Gastroesophageal sphincter (tissue), 4 donors: Measurements from ENCODE around the gene SOX5. TPM values are rescaled to one million over a fixed set of nuclear protein-coding genes. Genes with fewer than 3 reads are reported as not detected.

Experiments used
- ATAC-seq: fragments of 150-250 bp; one replicate; pipeline ENCODE4 v1.9.1; 2016; ENCODE audit warnings: mild to moderate bottlenecking, moderate library complexity
- H3K27ac ChIP-seq, 4 donors: fragments of 200-600 bp; sonication (generic) in 3 of 4; 1 replicate in 3 of 4; 2 replicates in 1 of 4; pipeline ENCODE4 v1.5.1; 2016 to 2019
- H3K27me3 ChIP-seq: fragments of 200-600 bp; sonication (generic); one replicate; pipeline ENCODE4 v1.5.1; 2019
- H3K36me3 ChIP-seq, 2 donors: fragments of 200-600 bp; sonication (generic); one replicate each; pipeline ENCODE4 v1.5.1; 2019; ENCODE audit warnings: control low read depth in 1 of 2
- H3K4me1 ChIP-seq, 3 donors: fragments of 200-600 bp; sonication (generic); 1 replicate in 2 of 3; 2 replicates in 1 of 3; pipeline ENCODE4 v1.5.1; 2016 to 2019; ENCODE audit warnings: control low read depth in 2 of 3
- H3K4me3 ChIP-seq, 2 donors: fragments of 200-600 bp; sonication (generic); one replicate each; pipeline ENCODE4 v1.5.1; 2019; ENCODE audit warnings: mild to moderate bottlenecking in 1 of 2, moderate library complexity in 1 of 2
- H3K9me3 ChIP-seq, 3 donors: fragments of 200-600 bp; sonication (generic); one replicate each; pipeline ENCODE4 v1.5.1; 2017 to 2019; ENCODE audit warnings: control low read depth in 2 of 3
- EP300 ChIP-seq: sonication (generic); formaldehyde crosslinking; IDR thresholded peaks from one replicate; pipeline ENCODE4 v1.6.1; 2017; ENCODE audit warnings: antibody characterized with exemption, mild to moderate bottlenecking
- POLR2A ChIP-seq, 2 donors: fragments of 450-650 bp; IDR thresholded peaks; one replicate each; pipeline ENCODE4 v1.6.1; 2017; ENCODE audit warnings: antibody characterized with exemption in 2 of 2, mild to moderate bottlenecking in 2 of 2, moderate library complexity in 1 of 2
- POLR2AphosphoS5 ChIP-seq: sonication (generic); formaldehyde crosslinking; IDR thresholded peaks from one replicate; pipeline ENCODE4 v1.6.1; 2017; ENCODE audit warnings: antibody characterized with exemption
- WGBS, 2 donors: methylation state at CpG; one replicate each; pipeline ENCODE4 v1.1.5; 2018; ENCODE audit warnings: low coverage in 1 of 2; 5-methylcytosine and 5-hydroxymethylcytosine counted together
- total RNA-seq, 4 donors: library from RNA; depleted of rRNA; stranded (reverse); fragments of >200 nt; gene quantifications; one replicate each; pipeline ENCODE4 v1.1.0, GENCODE V29; 2016
- TF ChIP-seq, protein P1 (sequence below), 4 experiments: fragments of 200-600 bp in 2 of 4; fragments of 450-650 bp in 2 of 4; sonication (generic) in 1 of 4; IDR thresholded peaks; one replicate each; pipeline ENCODE4 v1.5.1; 2017 to 2019; ENCODE audit warnings: antibody characterized with exemption in 4 of 4, mild to moderate bottlenecking in 2 of 4, moderate library complexity in 2 of 4

SOX5 gene
- total RNA-seq, 4 donors from 2014 or later = 4.9 to 69.9 (median 18.1) TPM

DNA sequence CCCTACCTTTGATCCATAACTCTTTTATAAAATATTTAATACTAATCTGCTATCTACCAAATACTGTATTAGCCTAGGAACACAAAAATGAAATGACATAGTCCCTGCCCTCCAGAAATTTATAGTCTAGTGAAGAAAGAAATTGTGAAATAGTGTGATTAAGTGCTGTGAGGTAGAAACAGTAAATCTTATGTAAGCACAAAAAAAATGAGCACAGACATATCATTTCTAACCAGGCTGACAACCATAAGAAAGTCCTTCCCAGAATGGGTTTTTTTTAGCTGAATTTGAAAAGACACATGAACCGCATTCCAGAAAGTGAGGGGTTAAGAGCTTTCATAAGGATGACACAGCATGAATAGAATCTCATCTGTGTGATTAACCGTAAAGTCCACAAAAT, 145.9 kb downstream of the SOX5 start:
- Histone ChIP-seq H3K4me3 (no peak overlapping the region), H3K36me3 (no peaks in the 10 kb centered on the region), H3K4me1 (no peaks in the 10 kb centered on the region), H3K9me3 (no peaks in the 10 kb centered on the region), H3K27me3 (no peaks in the 10 kb centered on the region), H3K27ac (no peak overlapping the region)
- 88 to 100% methylated on average over 2 of the region's 2 CpGs for WGBS, 2 donors
- no peak for ATAC-seq
- TF ChIP-seq POLR2AphosphoS5 (no peak), EP300 (no peak), POLR2A (IDR thresholded peaks at IDR 0.05) (no peak)
- TF ChIP-seq, protein P1, sequence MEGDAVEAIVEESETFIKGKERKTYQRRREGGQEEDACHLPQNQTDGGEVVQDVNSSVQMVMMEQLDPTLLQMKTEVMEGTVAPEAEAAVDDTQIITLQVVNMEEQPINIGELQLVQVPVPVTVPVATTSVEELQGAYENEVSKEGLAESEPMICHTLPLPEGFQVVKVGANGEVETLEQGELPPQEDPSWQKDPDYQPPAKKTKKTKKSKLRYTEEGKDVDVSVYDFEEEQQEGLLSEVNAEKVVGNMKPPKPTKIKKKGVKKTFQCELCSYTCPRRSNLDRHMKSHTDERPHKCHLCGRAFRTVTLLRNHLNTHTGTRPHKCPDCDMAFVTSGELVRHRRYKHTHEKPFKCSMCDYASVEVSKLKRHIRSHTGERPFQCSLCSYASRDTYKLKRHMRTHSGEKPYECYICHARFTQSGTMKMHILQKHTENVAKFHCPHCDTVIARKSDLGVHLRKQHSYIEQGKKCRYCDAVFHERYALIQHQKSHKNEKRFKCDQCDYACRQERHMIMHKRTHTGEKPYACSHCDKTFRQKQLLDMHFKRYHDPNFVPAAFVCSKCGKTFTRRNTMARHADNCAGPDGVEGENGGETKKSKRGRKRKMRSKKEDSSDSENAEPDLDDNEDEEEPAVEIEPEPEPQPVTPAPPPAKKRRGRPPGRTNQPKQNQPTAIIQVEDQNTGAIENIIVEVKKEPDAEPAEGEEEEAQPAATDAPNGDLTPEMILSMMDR (IDR thresholded peaks at IDR 0.05) = no peak

DNA sequence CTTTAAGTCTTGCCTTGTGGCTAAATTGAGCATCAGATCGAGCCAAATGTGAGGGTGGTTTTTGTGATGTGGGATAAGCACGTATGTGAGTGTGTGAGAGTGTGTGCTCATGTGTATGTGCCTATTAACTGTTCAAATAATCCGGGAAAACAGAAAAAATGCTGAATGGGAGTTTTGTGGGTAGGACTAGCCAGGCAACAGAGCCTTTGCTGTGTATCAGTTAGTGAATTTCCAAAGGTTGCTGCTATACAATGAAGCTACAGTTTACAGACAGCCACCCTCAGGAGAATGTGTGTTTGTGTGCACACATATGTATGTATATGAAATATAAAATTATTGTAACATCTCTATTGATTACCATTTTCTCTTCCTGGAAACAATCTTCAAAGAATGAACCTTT, 154.0 kb downstream of the SOX5 start:
- 76 to 92% methylated on average over 2 to 3 of the region's 3 CpGs for WGBS, 2 donors
- H3K27ac ChIP-seq = no peak overlapping the region
- no peaks in the 10 kb centered on the region for H3K27me3 ChIP-seq
- no peaks in the 10 kb centered on the region for H3K9me3 ChIP-seq
- H3K4me3 ChIP-seq = no peak overlapping the region
- H3K4me1 ChIP-seq = no peaks in the 10 kb centered on the region
- no peak for TF ChIP-seq POLR2AphosphoS5
- TF ChIP-seq POLR2A (IDR thresholded peaks at IDR 0.05) = no peak
- TF ChIP-seq, protein P1 (IDR thresholded peaks at IDR 0.05) = no peak
- TF ChIP-seq EP300 = no peak
- ATAC-seq = no peak
- no peaks in the 10 kb centered on the region for H3K36me3 ChIP-seq

GRCh38 chr12:23781118-23781517, 168.4 kb downstream of the SOX5 start:
- WGBS, 2 donors = 77 to 100% methylated on average over 1 of the region's 1 CpG
- H3K27ac ChIP-seq = no peak overlapping the region
- no peaks in the 10 kb centered on the region for H3K27me3 ChIP-seq
- no peaks in the 10 kb centered on the region for H3K4me1 ChIP-seq
- no peaks in the 10 kb centered on the region for H3K9me3 ChIP-seq
- no peaks in the 10 kb centered on the region for H3K36me3 ChIP-seq
- ATAC-seq = no peak
- no peak overlapping the region for H3K4me3 ChIP-seq
- TF ChIP-seq POLR2A (IDR thresholded peaks at IDR 0.05) (no peak), EP300 (no peak)
- TF ChIP-seq, protein P1 (IDR thresholded peaks at IDR 0.05) = no peak

DNA sequence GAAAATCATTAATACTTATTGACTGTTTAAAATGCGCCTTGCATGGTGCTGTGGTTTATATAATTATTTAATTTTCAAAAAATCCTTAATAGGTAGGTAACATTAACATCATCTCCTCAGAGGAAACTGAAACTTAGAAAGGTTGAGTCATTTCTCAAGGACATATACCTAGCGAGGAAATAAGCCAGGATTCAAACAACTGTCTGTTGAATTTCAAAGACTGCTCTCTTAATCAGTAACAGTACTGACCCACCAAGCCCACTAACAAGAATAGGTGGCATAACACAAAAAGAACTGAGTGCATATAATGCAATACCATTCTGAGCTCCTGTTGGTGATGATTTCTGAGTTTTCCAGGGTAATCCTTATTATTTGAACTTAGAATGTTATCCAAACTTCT, 174.3 kb downstream of the SOX5 start:
- Histone ChIP-seq H3K4me3 (no peak overlapping the region), H3K9me3 (no peaks in the 10 kb centered on the region), H3K36me3 (no peaks in the 10 kb centered on the region), H3K4me1 (peaks cover 0 to 16% (median 4%) of the 10 kb centered on the region in 3 donors), H3K27ac (no peak overlapping the region), H3K27me3 (no peaks in the 10 kb centered on the region)
- TF ChIP-seq POLR2AphosphoS5 = no peak
- no peak for TF ChIP-seq EP300
- TF ChIP-seq, protein P1 (IDR thresholded peaks at IDR 0.05) = no peak
- TF ChIP-seq POLR2A (IDR thresholded peaks at IDR 0.05) = no peak
- 80 to 88% methylated on average over 2 of the region's 2 CpGs for WGBS, 2 donors
- no peak for ATAC-seq

DNA sequence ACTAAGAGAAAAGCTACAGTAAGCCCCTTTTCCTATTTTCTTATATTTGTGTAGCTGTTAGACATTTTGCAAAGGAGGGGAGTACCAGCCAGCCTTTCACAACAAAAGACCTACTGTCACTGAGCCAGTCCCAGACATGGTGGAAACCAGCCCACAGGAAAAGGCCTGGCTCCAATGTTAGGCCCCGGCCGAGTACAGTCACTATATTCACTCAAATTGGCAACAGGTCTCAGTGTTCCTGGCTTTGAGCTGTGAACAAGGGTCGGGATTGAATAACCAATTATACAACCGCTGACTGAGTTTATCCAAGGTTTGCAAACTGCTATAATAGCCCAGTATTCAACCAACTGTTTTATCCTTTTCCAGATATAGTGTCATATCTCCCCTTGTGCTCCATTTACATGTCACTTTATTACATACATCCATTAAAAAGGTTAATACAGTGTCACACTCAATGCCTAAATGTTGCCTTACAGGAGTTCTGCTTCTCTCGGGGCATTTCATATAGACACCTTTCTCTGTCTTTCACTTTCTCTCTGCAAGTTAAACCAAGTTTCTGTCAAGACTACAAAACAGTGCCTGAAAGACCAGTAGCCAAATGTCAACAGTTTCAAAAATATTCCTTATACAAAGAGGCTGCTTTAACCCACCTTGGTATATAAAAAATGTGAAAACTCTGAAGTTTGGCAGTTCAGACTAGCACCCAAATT, 178.1 kb downstream of the SOX5 start:
- Histone ChIP-seq H3K27me3 (no peaks in the 10 kb centered on the region), H3K4me3 (no peak overlapping the region), H3K9me3 (no peaks in the 10 kb centered on the region), H3K4me1 (peaks cover 0 to 16% (median 4%) of the 10 kb centered on the region in 3 donors), H3K27ac (peak overlapping the region in 1 of 4 donors; percentile 60), H3K36me3 (no peaks in the 10 kb centered on the region)
- peak; percentile 76 for ATAC-seq
- WGBS, 2 donors = 27 to 32% methylated on average over 5 of the region's 5 CpGs
- TF ChIP-seq EP300 = no peak
- peak; percentile 25 for TF ChIP-seq POLR2AphosphoS5
- TF ChIP-seq, protein P1 (IDR thresholded peaks at IDR 0.05) = no peak
- no peak for TF ChIP-seq POLR2A (IDR thresholded peaks at IDR 0.05)
